Stimulated activated CD8-positive, alpha-beta memory T cell treated with anti-CD3 and anti-CD28 coated beads, Interleukin-2, amount 100 ng/mL, for 1 hour (primary cell): ENCODE data around the gene SHANK1.

Experiments used
- DNase-seq, 2 donors: peaks; one replicate each; pipeline ENCODE4 v3.0.0-alpha.2; 2020; ENCODE audit warnings: low read depth in 2 of 2

SHANK1 gene

DNA sequence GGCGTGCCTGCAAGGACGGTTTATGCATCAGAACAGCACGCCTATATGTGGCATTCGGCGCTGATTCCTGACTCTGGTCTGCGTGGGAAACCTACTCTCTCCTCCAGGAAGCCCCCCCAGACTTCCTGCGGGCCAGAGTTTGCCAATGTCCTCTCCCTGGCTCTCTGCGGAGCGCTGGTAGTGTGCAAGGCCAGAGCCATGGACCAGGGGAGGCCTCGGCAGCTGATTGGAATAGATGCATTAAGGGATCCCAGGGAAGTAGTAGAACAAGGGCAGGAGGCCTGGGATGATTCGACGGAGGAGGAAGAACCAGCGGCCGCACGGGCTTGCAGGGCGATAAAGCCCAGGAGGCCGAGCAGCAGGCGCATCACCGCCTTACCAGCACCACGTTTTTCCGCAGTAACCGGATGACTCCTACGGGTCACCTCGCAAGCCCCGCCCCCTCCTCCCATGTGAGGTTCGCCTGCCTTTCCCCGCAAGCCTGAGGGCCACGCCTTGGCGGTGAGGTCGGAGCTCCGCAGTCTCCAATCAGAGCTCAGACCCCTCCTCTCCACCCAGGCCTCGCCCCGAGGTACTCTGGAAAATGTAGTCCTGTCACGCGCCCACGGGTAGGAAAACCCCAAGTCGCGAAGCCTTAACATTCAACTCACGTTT, 8.6 kb upstream of the SHANK1 start:
- DNase-seq, result peak; percentile 33 to 53

DNA sequence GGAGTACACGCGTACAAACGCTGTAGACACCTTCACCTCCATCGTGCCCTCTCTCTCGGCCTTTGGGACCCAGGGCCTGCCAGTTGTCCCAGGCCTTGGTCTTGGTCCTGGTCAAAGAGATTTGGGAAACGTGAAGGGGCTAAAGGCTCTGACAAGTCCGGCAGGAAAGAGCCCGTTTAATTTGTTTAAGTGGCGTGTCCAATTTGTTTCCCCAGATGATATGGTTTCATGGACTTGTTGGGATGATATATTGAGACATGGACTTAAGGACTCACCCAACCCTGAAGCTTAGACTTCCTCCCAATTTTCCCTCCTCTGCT, 6.3 kb upstream of the SHANK1 start:
- DNase-seq, result no peak

DNA sequence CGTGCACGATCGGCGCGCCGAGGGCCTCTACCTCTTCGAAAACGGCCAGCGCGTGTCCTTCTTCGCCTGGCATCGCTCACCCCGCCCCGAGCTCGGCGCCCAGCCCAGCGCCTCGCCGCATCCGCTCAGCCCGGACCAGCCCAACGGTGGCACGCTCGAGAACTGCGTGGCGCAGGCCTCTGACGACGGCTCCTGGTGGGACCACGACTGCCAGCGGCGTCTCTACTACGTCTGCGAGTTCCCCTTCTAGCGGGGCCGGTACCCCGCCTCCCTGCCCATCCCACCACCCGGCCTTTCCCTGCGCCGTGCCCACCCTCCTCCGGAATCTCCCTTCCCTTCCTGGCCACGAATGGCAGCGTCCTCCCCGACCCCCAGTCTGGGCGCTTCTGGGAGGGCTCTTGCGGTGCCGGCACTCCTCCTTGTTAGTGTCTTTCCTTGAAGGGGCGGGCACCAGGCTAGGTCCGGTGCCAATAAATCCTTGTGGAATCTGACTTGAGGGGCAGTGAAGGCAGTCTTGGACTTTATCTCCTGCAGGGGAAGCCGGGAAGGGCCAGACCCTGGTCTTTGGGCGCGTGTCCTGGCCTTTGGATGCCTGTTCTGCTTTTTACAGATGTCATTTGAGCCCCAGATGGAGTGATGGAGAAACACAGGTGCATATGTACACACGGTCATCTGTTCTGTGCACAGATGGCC, 5.8 kb upstream of the SHANK1 start:
- DNase-seq, result no peak

DNA sequence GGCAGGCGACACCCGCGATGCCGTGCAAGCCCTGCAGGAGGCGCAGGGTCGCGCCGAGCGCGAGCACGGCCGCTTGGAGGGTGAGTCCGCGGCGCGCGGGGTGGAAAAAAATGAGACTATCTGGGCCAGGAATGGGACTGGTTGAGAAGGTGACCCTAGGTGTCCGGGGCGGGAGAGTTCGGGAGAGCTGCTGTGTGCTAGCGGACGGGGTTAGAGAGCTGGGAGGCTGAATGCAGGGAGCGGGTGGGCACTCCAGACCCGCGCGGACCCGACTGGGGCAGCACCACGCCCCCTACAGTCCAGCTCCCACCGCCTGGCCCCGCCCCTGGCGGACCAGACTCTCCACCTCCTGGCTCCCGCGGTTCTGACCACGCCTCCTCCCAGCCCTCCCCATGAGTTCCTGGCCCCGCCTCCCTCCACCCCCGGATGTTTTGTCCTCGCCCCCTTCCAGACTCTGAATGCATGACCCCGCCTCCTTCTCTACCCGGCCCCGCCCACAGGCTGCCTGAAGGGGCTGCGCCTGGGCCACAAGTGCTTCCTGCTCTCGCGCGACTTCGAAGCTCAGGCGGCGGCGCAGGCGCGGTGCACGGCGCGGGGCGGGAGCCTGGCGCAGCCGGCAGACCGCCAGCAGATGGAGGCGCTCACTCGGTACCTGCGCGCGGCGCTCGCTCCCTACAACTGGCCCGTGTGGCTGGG, 5.1 kb upstream of the SHANK1 start:
- peak; percentile 90 for DNase-seq

DNA sequence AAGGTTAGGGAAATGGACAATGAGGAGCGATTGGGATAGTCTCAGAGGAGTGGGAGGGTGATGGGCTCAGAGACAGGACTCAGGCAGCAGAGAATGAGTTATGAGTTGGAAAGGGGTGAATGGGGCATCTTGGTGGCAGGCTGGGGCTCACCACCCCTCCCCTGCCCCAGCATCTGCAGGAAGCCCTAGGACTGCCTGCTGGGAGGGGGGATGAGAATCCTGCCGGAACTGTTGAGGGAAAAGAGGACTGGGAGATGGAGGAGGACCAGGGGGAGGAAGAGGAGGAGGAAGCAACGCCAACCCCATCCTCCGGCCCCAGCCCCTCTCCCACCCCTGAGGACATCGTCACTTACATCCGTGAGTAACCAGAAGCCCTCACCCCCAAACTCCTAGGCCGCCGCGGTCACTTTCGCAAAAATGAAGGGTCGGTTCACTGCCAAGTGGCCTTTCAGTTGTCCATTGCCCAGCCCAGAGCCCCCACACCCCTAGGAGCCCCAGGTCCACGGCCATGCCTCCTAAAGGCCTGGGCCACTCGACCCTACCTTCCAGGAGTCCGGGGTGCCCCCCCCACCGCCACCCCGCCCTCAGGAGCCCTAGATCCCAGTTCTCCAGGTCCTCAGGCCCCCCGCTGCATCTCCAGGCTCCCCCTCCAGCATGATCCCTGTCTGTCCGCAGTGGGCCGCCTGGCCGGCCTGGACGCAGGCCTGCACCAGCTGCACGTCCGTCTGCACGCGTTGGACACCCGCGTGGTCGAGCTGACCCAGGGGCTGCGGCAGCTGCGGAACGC, 4.3 kb upstream of the SHANK1 start:
- no peak for DNase-seq

DNA sequence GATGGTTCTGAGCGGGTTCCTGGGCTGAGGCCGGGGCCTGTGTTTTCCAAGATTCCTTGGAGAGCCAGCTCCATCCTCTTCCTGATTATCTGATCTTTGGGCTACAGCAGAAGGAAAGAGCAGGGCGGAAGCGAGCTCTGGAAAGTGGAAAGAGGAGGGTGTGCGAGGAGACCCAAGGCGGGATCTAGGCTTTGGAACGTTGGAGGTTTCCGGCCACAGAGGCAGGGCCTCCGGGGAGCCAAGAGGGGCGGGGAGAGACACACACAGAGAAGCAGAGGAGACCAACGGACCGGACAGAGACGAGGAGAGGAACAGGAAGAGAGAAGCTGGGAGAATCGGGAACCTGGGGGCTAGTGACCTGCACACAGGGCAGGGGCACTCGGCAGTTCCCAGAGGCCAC, 3.5 kb upstream of the SHANK1 start, which contains the start of gene CLEC11A:
Gene CLEC11A (plus strand): TSS at position 296 of the 400 bp plus-strand sequence. CDS start 162 bp downstream, outside the sequence.
- no peak for DNase-seq

DNA sequence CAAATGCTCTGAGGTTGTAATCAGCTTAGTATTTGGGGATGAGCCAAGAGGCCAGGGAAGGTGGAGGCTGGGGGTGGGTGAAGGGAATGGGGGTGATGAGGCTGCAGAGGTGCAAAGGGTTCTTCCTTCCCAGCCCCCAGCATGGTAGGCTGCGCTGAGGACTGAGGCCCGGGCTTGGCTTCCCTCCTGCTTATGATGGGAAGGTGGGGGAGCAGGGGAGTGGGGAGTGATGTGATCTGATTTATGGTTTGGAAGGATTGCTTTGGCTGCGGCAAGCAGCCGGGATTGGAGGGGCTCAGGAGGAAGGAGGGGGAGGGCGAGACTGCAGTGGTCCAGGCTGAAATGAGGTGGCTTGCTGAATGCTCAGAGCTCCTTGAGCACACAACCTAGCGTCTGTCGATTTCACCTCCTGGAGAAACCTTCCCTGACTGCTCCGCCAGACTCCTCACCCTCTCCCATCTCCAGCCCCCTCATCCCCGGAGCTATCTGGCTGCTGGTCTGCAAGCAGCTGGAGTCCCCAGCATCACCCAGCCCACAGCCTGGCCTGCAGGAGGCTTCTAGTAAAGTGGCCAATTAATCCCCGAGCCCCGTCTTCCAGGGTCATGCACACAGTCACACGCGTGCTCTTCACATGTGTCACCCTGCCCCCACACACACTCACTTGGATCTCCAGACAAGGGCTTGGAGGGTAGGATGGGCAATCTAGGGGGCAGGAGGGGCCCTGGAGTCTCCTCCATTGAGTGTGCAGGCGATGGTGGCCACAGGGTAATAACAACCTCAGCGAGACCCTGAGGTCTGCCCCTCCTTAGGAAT, 2.8 kb upstream of the SHANK1 start:
- no peak for DNase-seq

DNA sequence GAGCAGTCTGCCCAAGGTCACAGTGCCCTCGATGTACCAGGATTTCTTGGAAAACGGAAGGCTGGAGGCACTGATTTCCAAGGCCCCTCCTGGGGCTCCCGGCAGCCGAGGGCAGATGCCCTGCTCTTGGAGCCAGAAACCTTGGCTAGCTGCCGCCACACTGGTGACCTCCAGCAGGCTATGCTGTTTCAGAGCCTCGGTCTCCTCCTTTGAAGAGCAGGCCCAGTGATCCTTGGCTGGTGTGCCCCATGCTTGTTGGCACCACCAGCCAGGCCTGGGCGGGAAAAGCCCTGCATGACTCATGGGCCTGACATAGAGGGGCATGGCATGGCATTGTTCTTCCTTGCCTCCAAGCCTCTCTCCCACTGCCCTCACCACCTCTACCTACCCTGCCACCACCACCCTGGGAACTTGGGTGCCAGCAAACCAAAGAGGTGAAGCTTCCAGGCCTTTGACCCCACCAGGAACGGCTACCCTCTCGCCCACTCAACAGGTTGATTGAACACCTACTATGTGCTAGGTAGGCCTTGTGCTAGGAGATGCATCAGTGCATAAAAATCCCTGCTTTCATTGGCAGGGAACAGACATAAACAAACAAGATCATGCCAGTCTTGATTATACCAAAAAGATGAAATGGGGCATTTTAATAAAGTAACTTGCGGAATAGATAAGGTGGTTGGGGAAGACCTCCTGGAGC, 2.0 kb upstream of the SHANK1 start:
- no peak for DNase-seq

DNA sequence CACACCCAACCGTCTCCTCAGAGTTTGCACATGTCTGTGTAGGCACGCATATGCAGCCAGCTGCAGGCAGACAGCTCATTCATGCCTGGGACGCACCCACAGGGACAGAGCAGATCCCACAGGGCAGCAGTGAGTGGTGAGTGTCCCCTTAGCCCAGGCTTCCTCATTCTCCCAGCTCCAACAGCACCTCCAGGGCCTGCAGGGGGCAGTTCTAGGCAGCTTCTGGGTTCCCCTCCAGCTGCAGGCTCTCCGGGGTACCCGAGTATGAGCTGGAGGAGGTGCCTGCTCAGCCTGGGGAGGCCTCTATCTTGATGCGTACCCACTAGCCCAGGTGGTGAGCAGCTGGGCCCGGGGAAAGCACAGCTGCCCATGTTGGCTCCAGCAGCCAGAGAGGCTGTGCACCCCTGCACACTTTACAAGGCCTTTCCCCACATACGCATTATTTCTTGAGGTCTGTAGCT, 1.3 kb upstream of the SHANK1 start:
- no peak for DNase-seq

DNA sequence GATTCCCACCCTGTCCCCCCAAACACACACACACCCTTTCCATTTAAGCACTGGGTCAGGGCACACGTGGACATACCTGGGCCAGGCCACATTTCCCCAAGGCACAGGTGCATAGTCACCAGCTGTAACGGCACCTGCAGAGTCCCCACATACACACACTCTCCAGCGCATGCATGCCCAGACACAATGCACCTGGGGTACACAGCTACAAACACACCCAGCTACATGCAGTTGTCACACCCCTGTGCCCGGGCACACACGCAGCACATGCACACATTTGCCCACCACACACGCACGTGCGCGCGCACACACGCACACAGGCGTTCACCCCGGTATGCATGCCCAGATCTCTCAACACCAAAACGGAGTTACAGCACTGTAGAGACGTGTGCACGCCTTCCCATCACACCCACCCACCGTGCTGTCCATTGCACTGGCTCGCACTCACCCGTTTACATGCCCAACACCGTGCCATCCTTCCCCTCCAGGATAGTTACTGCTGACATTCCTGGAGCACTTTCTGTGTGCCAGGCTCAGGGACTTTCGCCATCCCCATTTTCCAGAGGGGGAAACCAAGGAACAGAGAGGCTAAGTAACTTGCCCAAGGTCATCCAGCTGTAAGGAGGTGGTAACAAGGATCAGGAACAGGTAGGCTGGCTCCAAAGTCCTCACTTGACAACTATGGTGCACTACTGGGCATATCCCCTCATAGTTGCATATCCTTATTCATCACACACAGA, 749 bp upstream of the SHANK1 start:
- DNase-seq, result no peak

DNA sequence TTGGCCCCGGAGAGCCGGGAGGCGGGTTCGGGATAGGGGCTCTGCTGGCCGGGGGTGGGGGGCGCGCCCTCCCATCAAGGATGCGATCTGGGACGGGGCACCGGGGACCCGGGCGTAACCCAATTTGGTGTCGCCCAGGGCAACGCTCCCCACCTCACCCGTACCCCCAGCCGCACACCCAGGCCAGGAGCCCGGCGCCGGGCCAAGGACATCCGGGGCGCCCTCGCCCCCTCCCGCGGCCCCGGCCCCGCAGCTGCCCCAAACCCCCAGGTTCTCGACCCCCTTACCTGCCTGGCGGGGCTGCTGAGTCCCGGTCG, 525 bp downstream of the SHANK1 start:
- DNase-seq, result no peak

DNA sequence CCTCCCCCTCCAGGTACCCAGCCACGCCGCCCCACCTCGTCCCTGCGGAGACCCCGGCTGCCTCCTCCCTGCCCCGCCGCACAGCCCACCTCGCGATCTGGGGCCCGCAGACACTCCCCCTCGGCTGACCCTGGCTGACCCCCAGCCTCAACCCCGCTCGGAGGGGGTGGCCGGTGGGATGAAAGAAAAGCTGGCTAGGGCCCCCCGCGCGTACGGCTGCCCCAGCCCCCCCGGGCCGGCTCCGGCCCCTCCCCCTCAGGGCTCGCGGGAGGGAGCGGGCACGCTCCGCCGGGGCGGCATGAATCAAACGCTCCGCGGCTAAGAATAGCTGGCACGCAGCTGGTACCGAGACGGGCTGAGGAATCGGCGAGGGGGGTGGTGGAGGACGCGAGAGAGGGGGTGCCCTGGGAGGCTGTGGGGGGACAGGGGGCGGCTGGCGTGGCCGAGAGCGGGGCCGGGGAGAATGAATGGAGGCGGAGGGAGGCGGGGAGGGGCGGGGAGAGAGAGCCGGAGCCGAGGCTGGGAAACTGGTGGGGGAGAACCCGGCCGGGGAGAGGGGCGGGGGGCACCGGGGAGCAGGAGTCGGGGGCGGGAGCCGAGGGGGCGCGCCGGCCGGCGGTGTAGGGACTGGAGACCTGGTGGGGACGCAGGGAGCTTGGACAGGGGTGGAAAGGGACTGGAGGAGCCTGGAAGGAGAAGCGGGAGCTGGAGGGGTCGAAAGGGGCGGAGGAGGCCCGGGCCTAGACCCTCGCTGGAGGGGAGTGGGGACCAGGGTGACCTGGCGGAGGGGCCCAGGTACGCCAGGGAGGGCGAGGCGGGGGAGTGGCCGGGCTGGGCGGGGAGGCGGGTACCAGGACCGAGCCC, 1.1 kb downstream of the SHANK1 start:
- no peak for DNase-seq

DNA sequence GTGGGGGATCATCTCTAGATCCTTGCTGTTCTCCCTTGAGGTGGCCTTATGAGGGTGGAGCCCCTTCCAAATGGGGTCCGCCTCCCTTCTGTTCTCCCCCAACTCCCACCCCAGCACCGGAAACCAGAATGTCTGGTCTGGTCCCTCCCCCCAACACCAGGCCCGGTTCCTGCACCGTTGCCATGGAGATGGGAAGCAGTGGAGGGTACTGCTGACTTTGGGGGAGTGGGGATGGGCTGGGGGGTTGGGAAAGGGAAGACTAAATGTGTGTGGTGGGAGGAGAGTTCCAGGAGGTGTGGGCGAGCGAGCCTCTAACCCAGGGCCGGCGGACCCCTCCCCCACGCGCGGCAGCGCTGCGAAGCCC, 1.7 kb downstream of the SHANK1 start:
- DNase-seq, result no peak

DNA sequence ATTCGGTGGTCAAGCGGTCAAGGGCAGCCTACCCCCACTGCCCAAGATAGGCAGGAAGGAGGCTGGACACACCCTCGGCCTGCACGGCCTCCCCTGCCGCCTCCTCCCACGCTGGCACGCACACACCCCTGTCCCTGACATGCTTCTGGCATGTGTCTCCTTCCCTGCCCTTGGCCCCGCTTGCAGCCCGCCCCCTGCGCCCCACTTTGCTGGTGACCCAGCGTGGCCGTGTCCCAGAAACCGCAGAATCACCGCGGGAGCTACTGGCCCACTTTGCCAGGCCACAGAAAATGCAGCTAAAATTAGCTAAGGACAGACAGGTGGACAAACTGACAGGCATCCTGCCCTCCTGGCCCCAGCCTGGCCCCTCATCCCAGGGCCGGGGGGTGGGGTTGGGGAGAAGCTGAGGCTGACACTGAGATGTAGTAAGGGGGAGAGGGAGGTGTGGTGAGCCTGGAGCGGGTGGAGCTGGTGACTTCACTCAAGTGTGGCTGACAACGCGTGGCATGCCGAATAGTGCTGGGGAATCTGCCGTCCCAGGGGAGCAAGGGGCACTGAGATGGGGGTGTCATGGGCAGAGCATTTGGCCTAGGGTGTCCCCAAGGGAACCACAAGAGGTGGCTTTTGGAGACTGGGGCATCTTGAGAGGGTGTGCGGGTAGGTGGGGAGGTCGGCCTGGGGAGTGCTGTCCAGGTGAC, 2.4 kb downstream of the SHANK1 start:
- no peak for DNase-seq

DNA sequence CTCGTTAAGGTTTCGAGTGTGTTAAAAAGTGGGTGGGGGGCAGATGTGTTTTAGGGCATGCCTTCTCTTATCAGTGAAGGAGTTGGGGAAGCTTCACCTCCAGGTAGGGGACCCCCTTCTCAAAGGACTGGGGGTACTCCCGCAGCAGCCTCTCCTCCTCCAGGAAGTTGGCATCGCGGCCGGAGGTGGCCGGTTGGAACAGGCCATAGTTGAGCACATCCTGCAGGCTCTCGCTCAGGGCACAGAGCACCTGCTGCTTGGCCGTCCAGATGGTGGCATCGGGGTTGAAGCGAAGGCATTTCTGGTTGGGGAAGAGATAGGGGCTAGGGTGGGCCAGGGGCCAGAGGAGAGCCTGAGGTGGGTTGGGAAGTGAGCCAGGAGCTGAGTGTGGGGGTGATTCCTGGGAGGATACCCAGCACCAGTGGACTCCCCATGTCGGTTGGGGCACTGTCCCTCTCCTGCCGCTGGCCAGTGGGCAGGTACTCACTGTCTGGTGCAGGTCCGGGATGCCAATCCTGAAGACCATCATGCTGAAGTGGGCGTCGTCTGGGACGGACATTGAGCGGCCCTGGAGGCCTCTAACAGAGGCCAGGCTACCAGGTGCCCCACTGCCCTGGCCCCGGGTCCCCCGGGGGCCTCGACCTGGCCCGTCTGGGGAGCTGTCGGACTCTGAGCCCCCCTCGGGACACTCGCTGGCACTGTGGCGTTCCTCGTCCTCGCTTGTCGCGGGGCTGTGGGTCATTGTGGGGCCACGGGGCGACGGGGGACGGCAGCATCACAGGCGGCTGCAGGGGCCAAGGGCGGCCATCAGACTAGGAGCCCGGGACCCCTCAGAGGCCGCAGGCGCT, 3.2 kb downstream of the SHANK1 start:
- no peak for DNase-seq

DNA sequence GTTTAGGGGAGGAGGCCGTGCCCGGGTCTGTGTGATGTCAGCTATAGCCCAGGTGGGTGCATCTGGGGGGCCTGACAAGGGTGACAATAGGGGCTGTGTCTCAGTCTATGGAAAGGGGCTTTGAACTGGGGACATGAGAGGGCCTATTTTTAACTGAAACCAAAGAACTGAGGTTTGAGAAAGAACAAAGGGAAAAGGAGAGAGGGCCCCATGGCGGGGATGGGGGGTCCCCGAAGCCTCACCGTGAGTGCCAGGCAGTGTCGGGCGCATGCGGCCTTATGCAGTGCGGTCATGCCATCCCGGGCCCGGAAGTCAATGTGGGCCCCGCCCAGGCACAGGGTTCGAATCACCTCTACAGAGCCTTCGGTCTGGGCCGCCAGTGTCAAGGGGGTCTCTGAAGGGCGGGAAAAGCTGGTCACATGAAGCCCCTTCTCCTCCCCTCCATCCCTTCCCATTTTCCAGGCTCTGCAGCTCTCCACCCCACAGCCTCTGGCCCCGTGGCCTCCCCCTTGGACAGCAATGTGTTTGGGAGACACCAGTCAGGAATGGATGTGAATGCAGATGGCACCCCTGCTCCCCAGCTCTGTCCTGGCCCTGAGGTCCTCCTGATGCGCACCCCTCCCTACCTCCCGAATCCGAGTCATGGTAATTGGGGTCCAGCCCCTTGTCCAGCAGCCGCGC, 5.9 kb downstream of the SHANK1 start:
- DNase-seq, result no peak

DNA sequence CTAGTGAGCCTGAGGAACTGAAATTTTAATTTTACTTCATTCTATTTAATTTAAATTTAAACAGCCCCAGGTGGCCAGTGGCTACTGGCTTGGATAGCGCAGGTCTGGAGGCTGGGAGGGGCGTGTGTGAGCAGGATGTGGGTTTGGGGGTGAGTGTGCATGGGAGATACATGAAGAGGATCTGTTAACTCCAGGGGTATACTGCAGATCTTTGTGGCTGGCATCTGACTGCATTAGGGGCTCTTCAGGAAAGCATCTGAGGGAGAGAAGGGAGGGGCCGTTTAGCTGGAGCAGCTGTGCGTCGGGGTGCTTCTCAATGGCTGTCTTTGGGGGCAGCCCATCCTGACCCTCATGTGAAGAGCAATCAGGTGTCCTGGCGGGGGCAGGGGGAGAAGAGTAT, 6.8 kb downstream of the SHANK1 start:
- no peak for DNase-seq
